Tibial artery (tissue), 4 donors: ENCODE measurements around the gene GTF2E1.
"Not testable (repeated sequence)": the region's sequence is repeated elsewhere in the genome, so short reads cannot be mapped to it uniquely, and the experiment has no call there.

Source experiments
- DNase-seq, 2 donors: peaks; one replicate each; pipeline ENCODE4 v3.0.0-alpha.2; 2019
- H3K27ac ChIP-seq, 2 donors: fragments of 200-600 bp; sonication (generic) in 1 of 2; 1 replicate in 1 of 2; 2 replicates in 1 of 2; pipeline ENCODE4 v1.5.1; 2018 to 2019; ENCODE audit warnings: mild to moderate bottlenecking in 1 of 2
- H3K27me3 ChIP-seq, 2 donors: fragments of 200-600 bp; sonication (generic) in 1 of 2; one replicate each; pipeline versions ENCODE4 v1.5.1 to v1.6.0; 2016 to 2019
- H3K36me3 ChIP-seq, 3 donors: fragments of 200-600 bp; sonication (generic) in 2 of 3; one replicate each; pipeline ENCODE4 v1.5.1; 2016 to 2019; ENCODE audit warnings: mild to moderate bottlenecking in 2 of 3
- H3K4me1 ChIP-seq, 4 donors: fragments of 200-600 bp; sonication (generic) in 2 of 4; 1 replicate in 3 of 4; 2 replicates in 1 of 4; pipeline ENCODE4 v1.5.1; 2016 to 2019
- H3K4me3 ChIP-seq, 2 donors: fragments of 200-600 bp; sonication (generic) in 1 of 2; 1 replicate in 1 of 2; 2 replicates in 1 of 2; pipeline ENCODE4 v1.5.1; 2018 to 2019; ENCODE audit warnings: mild to moderate bottlenecking in 2 of 2
- H3K9me3 ChIP-seq, 3 donors: fragments of 200-600 bp; sonication (generic) in 1 of 3; one replicate each; pipeline ENCODE4 v1.5.1; 2016 to 2019
- intact Hi-C: fragments of 100-400 bp; cut with DNase I; formaldehyde crosslinking; loops from one replicate; pipeline ENCODE4 v1.15.0; 2023; ENCODE audit warnings: low total_unique reads
- TF ChIP-seq, protein P1 (sequence below), 2 experiments: fragments of 200-600 bp in 1 of 2; fragments of 450-650 bp in 1 of 2; IDR thresholded peaks; one replicate each; pipeline ENCODE4 v1.5.1; 2017 to 2019; ENCODE audit warnings: antibody characterized with exemption in 2 of 2, mild to moderate bottlenecking in 1 of 2, moderate library complexity in 1 of 2

GTF2E1 gene

DNA sequence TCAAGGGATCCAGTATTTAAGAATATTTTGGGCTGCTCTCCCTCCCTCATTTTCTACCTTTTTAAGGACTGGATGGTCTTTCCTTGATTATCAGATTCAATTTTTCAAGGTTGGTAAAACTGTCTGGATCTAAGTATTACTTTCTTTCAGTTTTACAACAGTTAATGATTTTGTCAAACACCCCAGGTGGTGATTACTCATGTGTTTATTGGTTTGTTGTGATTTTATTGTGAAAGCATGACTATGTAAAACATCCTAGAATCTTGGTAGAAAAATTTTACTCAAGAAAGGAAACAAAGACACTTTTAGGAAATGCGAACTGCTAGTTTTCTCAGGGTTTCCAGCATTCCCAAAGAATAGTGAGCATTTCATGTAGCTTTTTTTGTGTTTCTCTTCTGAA lies 7.3 kb downstream of the GTF2E1 start:
- intact Hi-C loops: loop anchor here (10.0 kb wide), 3 partner anchors 185 to 995 kb away; partner anchors contain the start of genes GOLGB1 and GSK3B

DNA sequence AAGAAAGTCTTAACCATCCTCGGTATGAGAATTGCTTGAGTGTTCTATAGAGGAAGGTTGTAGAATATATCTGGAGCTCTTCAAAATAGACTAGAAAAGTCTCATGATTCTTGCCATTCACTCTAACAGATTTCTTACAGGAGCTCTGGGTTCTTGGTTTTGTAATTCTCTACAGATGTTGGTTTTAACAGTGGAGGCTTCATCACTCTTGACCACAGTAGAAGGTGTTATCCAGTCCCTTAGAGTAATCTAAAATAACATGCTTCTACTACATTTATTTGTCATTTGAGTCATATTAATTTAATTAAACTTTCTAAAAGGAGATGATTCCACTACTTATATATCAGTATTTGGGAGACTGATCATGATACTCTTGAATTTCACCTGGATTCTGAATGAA lies 9.7 kb downstream of the GTF2E1 start:
- intact Hi-C loops: no loop called here

More for the DNA sequence above, 7.3 kb downstream of the GTF2E1 start:
- H3K9me3 ChIP-seq: no peaks in the 10 kb centered on the region
- no peak for DNase-seq
- H3K27ac ChIP-seq: no peak overlapping the region
- no peak overlapping the region for H3K4me3 ChIP-seq
- H3K4me1 ChIP-seq: no peaks in the 10 kb centered on the region
- no peaks in the 10 kb centered on the region for H3K27me3 ChIP-seq
- TF ChIP-seq, protein P1, sequence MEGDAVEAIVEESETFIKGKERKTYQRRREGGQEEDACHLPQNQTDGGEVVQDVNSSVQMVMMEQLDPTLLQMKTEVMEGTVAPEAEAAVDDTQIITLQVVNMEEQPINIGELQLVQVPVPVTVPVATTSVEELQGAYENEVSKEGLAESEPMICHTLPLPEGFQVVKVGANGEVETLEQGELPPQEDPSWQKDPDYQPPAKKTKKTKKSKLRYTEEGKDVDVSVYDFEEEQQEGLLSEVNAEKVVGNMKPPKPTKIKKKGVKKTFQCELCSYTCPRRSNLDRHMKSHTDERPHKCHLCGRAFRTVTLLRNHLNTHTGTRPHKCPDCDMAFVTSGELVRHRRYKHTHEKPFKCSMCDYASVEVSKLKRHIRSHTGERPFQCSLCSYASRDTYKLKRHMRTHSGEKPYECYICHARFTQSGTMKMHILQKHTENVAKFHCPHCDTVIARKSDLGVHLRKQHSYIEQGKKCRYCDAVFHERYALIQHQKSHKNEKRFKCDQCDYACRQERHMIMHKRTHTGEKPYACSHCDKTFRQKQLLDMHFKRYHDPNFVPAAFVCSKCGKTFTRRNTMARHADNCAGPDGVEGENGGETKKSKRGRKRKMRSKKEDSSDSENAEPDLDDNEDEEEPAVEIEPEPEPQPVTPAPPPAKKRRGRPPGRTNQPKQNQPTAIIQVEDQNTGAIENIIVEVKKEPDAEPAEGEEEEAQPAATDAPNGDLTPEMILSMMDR (IDR thresholded peaks at IDR 0.05): no peak
- peaks cover 8 to 9% (median 8%) of the 10 kb centered on the region in 3 donors for H3K36me3 ChIP-seq

DNA sequence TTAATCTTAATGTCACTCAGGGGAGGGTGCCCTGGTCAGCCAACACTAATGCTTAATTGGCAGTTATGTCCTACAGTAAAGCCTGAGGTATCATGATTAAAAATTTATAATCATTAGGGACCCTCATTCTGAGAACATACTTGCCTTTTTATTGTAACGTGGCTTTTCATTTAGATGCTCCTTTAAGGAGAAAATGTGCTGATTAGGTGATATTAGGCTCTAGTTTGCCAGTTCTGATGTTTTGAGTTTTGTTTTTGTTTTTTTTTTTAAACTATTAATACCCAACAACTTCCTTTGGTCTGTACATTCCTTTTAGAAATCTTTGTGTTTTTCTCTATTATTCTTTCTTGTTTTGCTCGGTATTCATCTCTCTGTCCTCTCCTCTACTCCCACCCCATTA lies 10.3 kb downstream of the GTF2E1 start:
- Histone ChIP-seq H3K36me3 (peaks cover 8 to 12% (median 8%) of the 10 kb centered on the region in 3 donors), H3K4me1 (no peaks in the 10 kb centered on the region), H3K27me3 (no peaks in the 10 kb centered on the region)

More for the DNA sequence above, 9.7 kb downstream of the GTF2E1 start:
- H3K27me3 ChIP-seq: no peaks in the 10 kb centered on the region
- no peak for DNase-seq
- no peak overlapping the region for H3K27ac ChIP-seq
- H3K4me3 ChIP-seq: no peak overlapping the region
- H3K4me1 ChIP-seq: no peaks in the 10 kb centered on the region
- TF ChIP-seq, protein P1 (IDR thresholded peaks at IDR 0.05): no peak
- no peaks in the 10 kb centered on the region for H3K9me3 ChIP-seq
- peaks cover 8 to 12% (median 8%) of the 10 kb centered on the region in 3 donors for H3K36me3 ChIP-seq

DNA sequence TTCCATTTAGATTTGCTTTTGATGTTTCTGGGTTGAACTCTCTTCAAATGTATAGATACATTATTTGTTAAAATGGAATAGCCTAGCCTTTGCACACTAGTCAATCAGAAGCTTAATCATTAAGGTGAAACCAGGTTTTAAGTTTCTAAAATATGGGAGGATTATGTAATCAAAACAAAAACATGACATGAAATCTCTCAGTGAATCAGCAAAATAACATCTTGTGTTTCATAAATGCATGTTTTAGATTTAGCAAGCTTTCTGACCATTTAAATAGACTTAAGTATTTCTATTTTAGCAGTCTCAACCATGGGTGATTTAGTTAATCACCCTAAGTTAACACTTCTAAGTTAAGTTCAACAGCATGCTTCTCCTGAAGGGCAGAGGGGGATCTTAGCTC lies 11.3 kb downstream of the GTF2E1 start:
- no peak for DNase-seq
- H3K4me1 ChIP-seq: no peaks in the 10 kb centered on the region
- H3K27ac ChIP-seq: no peak overlapping the region
- no peak overlapping the region for H3K4me3 ChIP-seq
- H3K36me3 ChIP-seq: peaks cover 8 to 12% (median 8%) of the 10 kb centered on the region in 3 donors
- no peaks in the 10 kb centered on the region for H3K27me3 ChIP-seq
- intact Hi-C loops: no loop called here
- H3K9me3 ChIP-seq: no peaks in the 10 kb centered on the region
- TF ChIP-seq, protein P1 (IDR thresholded peaks at IDR 0.05): no peak

More for the DNA sequence above, 10.3 kb downstream of the GTF2E1 start:
- Histone ChIP-seq H3K9me3 (no peaks in the 10 kb centered on the region), H3K27ac (no peak overlapping the region), H3K4me3 (no peak overlapping the region)
- TF ChIP-seq, protein P1 (IDR thresholded peaks at IDR 0.05): no peak
- intact Hi-C loops: no loop called here
- DNase-seq: no peak

DNA sequence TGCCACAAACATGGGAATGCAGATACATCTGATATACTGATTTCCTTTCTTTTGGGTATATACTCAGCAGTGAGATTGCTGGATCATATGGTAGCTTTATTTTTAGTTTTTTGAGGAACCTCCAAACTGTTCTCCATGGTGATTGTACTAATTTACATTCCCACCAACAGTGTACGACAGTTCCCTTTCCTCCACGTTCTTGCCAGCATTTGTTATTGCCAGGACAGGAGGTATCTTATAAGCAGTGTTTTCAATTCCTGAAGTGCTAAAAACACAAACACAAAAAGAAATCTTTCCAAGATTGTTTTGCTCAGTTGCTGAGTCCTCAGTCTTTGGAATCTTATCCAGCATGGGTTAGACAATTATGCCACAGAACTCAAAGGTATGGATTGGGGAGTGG lies 13.5 kb downstream of the GTF2E1 start:
- intact Hi-C loops: no loop called here
- H3K4me1 ChIP-seq: no peaks in the 10 kb centered on the region
- H3K36me3 ChIP-seq: peaks cover 1 to 5% (median 4%) of the 10 kb centered on the region in 3 donors
- TF ChIP-seq, protein P1 (IDR thresholded peaks at IDR 0.05): no peak
- H3K27me3 ChIP-seq: no peaks in the 10 kb centered on the region
- H3K4me3 ChIP-seq: no peak overlapping the region
- no peak overlapping the region for H3K27ac ChIP-seq
- no peak for DNase-seq
- no peaks in the 10 kb centered on the region for H3K9me3 ChIP-seq

DNA sequence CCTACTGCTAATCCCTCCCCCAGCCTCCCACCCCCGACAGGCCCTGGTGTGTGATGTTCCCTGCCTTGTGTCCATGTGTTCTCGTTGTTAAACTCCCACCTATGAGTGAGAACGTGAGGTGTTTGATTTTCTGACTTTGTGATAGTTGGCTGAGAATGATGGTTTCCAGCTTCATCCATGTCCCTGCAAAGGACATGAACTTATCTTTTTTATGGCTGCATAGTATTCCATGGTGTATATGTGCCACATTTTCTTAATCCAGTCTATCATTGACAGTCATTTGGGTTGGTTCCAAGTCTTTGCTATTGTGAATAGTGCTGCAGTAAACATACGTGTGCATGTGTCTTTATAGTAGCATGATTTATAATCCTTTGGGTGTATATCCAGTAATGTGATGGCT lies 16.0 kb downstream of the GTF2E1 start:
- H3K4me1 ChIP-seq, DNase-seq, intact Hi-C loops, H3K4me3 ChIP-seq, H3K36me3 ChIP-seq, H3K9me3 ChIP-seq, H3K27ac ChIP-seq, H3K27me3 ChIP-seq: not testable (repeated sequence)
